Pons (tissue), 1 donor: ENCODE data around the gene RANBP9.
A peak's percentile ranks its signal among the peaks of the same experiment; 100 is the strongest.

Experiments used
- DNase-seq: peaks from one replicate; pipeline ENCODE4 v3.0.0-alpha.2; 2016; ENCODE audit warnings: low spot score

Gene RANBP9

GRCh38 chr6:13600036-13600435 is 111.6 kb downstream of the RANBP9 start:
- no peak for DNase-seq

GRCh38 chr6:13597073-13597472 is 114.6 kb downstream of the RANBP9 start:
- no peak for DNase-seq

- peak; percentile 49 for DNase-seq
Measured at GRCh38 chr6:13593720-13594119, 117.9 kb downstream of the RANBP9 start.

GRCh38 chr6:13593103-13593502 is 118.5 kb downstream of the RANBP9 start:
- DNase-seq, result no peak

GRCh38 chr6:13591205-13591921 is 120.3 kb downstream of the RANBP9 start:
- no peak for DNase-seq

- no peak for DNase-seq
Measured at GRCh38 chr6:13590574-13591153, 121.0 kb downstream of the RANBP9 start.

GRCh38 chr6:13589801-13590200 is 121.8 kb downstream of the RANBP9 start:
- DNase-seq, result no peak

- no peak for DNase-seq
Measured at GRCh38 chr6:13586603-13587542, 124.8 kb downstream of the RANBP9 start.

GRCh38 chr6:13581700-13582229 is 129.9 kb downstream of the RANBP9 start:
- DNase-seq, result peak; percentile 71

GRCh38 chr6:13579911-13580310 is 131.7 kb downstream of the RANBP9 start:
- peak; percentile 30 for DNase-seq

- no peak for DNase-seq
Measured at GRCh38 chr6:13577926-13578325, 133.7 kb downstream of the RANBP9 start.

- no peak for DNase-seq
Measured at GRCh38 chr6:13576017-13576416, 135.6 kb downstream of the RANBP9 start.

- DNase-seq, result no peak
Measured at GRCh38 chr6:13575377-13575775, 136.3 kb downstream of the RANBP9 start.

GRCh38 chr6:13574571-13575376 is 136.9 kb downstream of the RANBP9 start, which contains the start of gene SIRT5:
Gene SIRT5 (plus strand): TSS chr6:13574601. CDS start chr6:13584111, 9,510 bp downstream.
- peak; percentile 78 for DNase-seq

GRCh38 chr6:13574149-13574570 is 137.5 kb downstream of the RANBP9 start:
- DNase-seq, result peak; percentile 91

- DNase-seq, result peak; percentile 53
Measured at GRCh38 chr6:13573669-13574110, 137.9 kb downstream of the RANBP9 start.

- peak; percentile 22 for DNase-seq
Measured at GRCh38 chr6:13572951-13573654, 138.5 kb downstream of the RANBP9 start.

- no peak for DNase-seq
Measured at GRCh38 chr6:13572240-13572639, 139.4 kb downstream of the RANBP9 start.
